NOMO-1 treated with DMSO at 0.1 percent for 48 hours (cell line): ENCODE measurements around the gene NPIPA8.
"Not testable (repeated sequence)": the region's sequence is repeated elsewhere in the genome, so short reads cannot be mapped to it uniquely, and the experiment has no call there.

Experiments used
- DNase-seq: peaks from one replicate; lab custom pipeline; 2025; ENCODE audit not compliant: unreplicated experiment; lab: John Stamatoyannopoulos, UW

Gene NPIPA8

DNA sequence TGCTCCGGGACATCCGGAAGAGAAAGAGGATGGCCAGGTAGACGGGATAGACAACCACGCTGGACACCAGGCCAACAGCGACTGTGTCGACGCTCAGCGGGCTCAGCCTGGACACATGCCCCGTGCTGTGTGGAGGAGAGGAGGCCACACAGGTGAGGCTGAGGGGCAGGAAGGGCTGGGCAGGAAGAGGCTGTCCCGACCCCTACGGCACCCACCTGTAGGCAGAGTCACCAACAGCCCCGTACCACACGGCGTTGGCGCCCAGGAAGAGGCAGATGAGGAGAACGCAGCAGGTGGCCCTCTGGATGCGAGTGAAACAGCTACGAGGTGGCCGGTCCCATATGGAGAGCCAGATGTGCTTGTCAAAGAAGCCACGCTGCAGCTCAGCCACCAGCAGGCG, at the start of gene NPIPA8:
TSS of gene NPIPA8 (minus strand) at position 101 of the 400 bp plus-strand sequence. CDS start 4,074 bp downstream, outside the sequence.
- not testable (repeated sequence) for DNase-seq

DNA sequence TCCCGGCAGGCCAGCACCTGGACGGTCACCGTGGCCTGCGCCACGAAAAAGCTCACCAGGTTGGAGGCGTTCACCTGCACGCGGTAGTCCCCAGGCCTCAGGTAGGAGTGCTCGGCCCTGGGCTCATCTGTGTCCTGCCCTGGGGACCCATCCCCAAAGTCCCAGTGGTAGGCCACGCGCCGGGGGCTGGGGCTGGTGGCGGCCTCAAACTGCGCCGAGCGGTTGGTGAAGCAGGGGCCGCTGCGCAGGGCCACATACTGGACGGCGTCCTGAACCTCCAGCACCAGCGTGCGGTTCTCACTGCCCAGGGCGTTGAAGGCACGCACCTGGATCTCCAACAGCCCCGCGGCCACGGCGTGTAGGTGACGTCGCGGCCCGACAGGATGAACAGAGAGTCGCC, 48.7 kb upstream of the NPIPA8 start:
- DNase-seq, result not testable (repeated sequence)

DNA sequence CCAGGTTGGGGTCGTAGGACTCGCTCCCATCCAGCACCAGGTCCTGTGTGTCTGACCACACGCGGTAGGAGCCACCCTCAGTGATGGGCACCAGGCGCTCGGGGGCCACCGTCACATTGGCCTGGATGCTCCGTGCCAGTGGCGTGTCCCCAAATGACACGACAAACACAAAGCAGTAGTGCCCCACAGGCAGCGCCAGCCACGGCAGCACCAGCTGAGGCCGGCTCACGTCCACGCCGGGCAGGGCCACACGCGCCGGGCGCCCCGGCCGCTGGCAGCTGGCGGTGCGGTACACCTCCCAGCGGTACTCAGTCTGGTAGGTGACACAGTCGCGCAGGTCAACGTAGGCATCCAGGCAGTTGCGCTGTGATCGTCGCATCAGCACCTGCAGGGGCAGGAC, 48.3 kb upstream of the NPIPA8 start:
- DNase-seq, result not testable (repeated sequence)

DNA sequence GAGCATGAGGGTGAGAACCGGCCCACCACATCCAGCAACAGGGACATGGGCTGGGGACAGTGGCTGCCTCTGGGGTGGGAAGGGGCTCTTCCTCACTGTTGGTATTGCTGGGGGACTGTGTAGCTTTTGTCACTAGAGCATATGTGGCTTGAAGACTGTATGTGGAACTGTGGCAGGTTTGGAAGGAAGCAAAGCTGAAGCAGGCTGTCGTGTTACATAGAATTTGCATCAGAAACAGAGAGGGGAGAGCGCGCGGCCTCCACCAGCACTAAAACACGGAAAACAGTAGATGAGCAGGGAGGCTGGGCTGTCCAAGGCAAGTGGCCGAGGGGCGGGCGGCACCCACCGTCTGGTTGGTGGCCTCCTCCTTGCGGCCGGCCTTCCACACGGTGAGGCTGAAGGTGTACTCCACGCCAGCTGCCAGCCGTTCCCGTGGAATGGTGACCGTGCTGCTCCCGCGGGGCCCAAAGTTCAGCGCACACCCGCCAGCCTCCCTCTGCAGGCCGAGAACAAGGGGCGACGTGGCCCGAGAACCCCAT, 47.6 kb upstream of the NPIPA8 start:
- DNase-seq, result not testable (repeated sequence)

DNA sequence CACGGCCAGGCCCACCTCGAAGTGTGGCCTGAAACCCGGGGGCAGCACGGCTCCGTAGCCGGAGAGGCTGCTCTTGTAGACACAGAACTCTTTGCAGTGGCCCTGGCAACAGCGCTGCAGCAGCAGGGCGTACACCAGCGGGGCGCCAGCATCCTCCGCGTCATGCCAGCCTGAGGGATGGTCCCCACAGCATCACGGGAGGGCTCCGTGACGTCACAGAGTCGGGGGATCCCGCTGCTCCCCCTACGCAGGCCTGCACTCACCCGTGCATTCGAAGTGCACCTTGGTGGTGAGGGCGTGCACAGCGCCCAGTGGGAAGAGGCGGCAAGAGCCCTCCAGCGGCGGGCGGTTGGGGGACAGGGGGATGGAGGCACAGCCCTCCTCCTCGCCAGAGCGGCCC, 46.2 kb upstream of the NPIPA8 start:
- not testable (repeated sequence) for DNase-seq

DNA sequence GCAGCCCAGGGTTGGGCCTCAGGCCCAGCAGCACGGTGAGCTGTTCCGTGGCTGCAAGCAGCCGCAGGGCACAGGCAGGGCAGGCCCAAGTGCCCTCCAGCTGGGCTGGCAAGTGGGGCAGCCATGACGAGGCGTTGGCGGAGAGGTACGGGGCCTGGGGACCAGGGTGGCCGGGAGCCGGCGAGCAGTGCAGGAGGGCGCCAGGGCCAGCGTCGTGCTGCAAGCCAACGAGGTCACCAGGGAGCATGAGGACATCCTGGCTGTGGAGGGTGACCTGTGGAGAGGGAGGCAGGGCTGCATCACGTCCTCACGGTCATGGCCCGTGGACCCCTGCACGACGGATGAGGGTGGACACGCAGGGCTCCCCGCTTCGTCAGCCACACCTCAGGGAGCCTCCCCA, 11.2 kb upstream of the NPIPA8 start:
- not testable (repeated sequence) for DNase-seq

DNA sequence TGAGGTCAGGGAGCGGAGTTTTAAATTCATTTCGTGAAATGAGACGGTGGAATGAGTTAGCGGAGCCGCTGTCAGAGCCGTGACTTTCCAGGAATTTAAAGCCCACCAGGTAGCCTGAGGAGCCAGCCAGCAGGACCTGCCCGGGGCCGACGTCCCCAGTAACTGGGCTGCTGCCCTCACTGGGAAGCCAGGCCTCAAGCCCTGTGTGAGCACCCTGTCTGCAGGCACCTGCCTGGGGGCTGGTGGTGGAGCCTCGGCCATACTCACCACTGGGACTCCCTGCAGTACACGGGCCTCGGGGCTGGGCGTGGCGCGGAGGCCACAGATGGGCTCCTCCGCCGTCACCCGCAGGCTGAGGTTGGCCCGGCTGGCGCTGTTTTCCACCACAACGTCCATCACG, 10.5 kb upstream of the NPIPA8 start:
- DNase-seq, result not testable (repeated sequence)

DNA sequence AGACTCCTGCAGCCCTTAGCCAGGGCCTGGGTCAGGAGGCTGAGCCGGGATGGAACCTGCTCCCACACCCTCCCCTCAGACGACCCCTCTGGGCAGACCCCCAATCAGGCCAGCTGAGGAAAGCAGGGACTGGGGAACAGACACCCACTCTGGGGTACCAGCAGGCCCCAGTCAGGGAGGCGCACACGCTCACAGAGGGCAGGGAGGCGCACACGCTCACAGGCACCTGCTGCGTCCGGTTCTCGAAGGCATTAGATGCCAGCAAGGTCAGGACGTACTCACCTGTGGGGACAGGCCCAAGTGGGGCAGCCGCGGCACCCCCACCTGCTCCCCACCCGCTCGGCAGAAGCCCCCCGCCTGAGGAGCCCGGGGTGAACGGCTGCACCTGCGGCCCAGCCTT, 8.1 kb upstream of the NPIPA8 start:
- DNase-seq, result not testable (repeated sequence)

DNA sequence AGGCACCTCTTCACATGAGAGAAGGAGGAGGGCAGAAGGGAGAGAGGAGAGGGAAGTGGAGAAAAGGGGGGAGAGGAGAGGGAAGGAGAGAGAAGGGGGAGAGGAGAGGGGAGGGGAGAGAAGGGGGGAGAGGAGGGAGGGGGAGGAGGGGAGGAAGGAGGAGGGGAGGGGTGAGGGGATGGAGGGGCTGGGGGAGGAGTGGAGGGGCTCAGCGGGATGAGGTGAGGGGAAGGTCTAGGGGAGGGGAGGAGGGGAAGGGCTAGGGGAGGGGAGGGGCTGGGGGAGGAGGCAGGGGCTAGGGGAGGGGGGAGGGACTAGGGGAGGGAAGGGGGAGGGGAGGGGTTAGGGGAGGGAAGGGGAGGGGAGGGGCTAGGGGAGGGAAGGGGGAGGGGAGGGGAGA, 5.5 kb upstream of the NPIPA8 start:
- not testable (repeated sequence) for DNase-seq

DNA sequence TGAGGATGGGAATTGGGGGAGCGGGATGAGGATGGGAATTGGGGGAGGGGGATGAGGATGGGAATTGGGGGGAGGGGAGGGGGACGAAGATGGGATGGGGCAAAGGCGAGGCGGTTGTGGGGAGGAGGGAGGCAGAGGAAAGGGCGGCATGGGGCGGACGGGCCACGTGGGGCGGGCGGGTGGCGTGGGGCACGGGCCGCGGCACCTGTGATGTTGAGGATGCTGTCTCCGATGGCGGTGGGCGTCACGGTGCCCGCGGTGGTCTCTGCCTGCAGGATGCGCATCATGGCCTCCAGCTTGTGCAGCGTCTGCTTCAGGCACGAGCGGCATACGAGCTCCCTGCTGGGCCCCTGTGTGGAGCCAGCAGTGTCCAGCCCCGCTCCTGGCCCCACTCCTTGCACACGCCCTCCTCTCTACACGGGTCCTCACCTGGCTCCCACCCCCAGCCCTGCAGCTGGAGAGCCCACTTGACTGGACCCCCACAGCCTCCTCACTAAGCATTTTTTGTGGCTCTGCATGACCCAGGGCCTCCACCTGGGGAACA, 5.0 kb upstream of the NPIPA8 start:
- not testable (repeated sequence) for DNase-seq

DNA sequence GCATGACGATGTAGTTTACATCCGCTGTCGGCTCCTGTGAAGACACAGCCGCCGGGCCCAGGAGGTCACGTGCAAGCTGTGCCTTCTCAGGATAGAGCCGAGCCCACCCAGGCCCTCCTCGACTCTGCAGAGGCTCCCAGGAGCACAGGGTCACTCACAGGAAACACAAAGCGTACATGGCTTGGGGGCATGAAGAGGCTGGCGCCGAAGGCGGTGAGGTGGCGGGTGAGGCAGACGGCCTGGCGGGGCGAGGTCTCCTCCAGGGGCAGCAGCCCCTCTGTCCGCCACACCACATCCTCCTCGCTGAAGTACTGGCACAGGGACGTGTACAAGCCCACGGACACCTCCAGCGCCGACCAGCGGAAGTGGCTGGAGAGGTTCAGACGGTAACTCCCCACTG, 2.7 kb upstream of the NPIPA8 start:
- DNase-seq, result not testable (repeated sequence)

DNA sequence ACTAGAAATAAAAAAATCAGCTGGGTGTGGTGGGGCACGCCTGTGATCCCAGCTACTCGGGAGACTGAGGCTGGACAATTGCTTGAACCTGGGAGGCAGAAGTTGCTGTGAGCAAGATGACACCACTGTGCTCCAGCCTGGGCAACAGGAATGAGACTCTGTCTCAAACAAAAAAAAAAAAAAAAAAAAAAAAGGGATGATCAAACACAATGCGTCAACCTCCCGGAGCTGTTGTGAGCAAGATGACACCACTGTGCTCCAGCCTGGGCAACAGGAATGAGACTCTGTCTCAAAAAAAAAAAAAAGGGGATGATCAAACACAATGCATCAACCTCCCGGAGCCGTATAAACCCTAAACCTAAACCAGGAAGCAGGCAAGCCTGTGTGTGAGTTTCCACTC, 24.7 kb downstream of the NPIPA8 start:
- not testable (repeated sequence) for DNase-seq

DNA sequence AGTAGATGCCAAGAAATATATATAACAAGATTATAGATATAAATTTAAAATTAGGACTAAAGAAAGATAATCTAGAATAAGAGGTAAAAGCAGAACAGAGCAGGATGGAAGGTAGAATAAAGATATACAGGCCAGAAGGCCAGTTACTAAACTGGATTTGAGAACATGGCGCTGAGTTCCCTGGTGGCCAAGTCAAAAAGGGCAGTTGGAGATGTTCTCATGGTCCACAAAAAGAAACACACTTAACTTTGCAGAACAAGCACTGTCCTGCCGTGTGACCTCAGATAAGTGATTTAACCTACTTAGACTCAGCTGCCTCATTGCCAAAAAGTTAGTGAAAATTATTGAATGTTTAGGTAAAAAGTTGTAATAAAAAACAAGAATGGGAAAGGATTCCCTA, 27.4 kb downstream of the NPIPA8 start:
- DNase-seq, result not testable (repeated sequence)

DNA sequence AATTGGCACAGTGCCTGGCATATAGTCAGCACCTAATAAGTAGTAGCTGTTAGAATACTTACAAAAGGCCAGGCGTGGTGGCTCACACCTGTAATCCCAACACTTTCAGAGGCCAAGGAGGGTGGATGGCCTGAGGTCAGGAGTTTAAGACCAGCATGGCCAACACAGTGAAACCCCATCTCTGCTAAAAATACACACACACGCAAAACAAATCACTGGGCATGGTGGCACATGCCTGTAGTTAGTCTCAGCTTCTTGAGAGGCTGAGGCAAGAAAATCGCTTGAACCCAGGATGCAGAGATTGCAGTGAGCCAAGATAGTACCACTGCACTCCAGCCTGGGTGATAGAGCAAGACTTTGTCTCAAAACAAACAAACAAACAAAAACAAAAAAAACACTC, 29.3 kb downstream of the NPIPA8 start:
- not testable (repeated sequence) for DNase-seq

DNA sequence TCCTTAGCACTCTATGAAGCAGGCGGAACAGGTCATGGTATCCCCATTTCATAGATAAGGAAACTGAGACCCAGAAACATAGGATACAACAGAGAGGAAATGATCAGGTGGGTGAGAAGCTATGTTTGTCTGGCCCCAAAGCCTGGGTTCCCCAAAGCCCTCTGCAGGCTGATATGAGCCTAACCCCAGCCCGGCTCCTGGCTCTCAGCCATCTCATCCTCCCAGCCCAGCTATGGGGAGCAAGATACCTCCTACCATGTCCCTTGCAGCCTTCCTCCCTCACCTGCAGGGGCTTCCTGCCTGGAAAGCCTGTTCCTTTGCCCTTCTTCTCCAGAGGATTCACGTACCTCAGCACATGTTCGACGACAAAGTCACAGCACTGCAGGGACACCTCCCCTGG, 30.5 kb downstream of the NPIPA8 start:
- not testable (repeated sequence) for DNase-seq

DNA sequence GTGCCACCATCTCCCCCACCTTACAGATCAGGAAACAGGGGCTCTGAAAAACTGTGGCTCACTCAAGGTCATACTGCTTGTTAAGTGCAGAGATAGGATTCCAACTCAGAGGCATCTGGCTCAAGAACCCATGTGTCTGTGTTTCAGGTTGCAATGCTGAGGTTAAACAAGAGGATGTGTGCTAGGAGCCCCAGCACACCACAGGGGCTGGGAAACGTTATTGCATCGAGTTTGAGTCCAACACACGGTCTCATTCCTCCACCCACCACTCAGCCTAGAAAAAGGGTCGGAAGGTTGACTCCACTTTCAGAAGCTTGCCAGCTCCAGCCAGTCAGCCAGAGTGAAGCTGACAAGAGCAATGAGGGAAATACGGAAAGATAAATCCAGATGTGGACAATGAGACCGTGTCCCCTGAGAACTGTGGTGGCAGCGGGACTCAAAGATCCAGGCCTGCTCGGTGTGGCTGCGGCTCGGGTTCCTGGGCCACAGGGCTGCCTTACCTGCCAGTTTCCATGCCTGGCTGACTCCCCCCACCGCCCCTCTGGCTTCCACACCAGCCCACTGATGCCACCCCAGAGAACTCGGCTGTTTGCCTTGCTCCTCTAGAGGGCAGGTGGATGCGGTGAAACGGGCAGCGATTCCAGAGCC, 33.4 kb downstream of the NPIPA8 start:
- DNase-seq, result not testable (repeated sequence)

DNA sequence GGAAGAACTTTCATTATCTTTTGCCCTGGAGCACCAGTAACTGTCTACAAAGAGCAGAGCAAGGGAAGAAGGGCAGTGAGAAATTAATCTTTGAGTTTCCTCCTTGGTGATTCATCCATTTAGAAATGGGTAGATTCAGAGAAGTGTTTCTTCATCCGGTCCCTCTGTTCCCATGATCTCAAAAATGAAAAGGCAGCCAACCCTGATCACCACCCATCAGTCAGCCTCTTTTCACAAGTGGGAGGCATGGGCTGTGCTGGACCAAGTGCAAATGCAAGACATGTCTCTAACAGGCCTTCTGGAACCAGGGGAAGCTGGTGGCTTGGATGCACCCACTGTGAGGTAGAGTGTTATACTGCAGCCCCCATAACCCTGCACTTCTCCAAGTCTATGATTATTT, 38.8 kb downstream of the NPIPA8 start:
- not testable (repeated sequence) for DNase-seq

DNA sequence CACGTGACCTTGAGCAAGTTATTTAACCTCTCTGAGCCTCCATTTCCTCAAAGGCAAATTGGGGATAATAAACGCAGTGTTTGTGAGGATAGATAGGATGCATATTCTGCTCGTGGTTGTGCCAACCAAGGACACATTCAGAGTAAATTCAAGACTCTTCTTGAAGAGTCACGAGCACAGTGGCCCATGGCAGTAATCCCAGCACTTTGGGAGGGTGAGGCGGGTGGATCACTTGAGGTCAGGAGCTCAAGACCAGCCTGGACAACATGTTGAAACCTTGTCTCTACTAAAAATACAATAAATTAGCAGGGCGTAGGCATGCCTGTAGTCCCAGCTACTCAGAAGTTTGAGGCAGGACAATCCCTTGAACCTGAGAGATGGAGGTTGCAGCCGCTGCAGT, 39.6 kb downstream of the NPIPA8 start:
- not testable (repeated sequence) for DNase-seq

DNA sequence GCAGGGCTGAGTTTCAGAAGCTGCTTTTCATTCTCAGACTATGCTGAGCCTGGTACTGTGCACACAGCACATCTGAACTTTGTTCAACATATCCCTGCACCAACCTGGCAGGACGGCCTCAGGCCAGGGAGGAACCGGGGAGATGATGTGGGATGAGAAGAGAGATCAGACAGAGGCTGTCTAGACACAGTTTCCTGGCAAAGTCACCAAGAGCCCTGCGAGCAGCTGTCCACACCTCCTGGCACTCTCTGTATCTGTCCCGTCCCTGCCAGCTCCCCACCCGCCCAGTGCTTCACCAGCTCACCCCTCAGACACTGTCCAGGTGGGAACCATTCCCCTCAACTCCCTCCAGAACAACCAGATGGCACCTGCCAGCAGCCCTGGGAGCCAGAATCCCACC, 42.2 kb downstream of the NPIPA8 start:
- not testable (repeated sequence) for DNase-seq

DNA sequence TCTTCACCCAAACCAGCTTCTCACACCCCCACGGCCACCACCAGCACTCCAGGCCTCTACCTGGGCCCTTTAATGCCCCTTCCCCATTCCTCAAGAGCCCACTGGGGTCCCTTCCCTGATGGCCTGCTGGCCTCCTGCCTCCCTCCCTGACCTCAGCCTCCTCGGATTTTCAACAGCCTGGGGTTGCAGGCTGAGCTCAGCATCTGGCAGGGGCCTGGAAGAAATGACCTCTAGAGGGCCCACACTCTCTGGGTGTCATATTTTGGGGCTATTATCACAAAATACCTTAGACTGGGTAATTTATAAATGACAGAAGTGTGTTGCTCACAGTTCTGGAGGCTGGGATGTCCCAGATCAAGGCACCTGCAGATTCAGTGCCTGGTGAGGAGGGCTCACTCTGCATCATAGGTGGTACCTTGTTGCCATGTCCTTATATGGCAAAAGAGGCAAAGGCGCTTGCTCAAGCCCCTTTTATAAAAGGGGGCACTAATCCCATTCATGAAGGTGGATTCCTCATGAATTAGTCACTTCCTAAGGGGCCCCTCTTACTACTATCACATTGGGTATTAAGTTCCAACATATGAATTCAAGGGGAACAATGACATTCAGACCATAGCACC, 43.1 kb downstream of the NPIPA8 start:
- not testable (repeated sequence) for DNase-seq

DNA sequence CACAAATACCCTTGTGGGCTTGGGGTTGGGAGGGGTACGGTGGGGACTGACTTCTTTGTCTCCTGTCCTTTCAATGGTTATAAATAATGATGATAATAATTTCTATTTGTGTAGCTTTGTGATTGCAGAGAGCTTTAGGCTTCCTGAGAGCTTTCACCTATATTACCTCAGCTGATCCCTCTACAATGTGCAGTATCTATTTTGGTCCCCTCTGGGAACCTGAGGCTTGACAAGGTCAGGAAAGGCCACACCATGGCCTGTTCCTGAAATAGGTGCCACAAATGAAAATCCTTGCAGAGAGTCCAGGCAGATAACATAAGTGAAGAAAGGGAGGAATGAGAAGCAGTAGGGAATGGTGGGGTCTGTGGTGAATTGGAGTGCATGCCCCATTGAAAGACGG, 45.6 kb downstream of the NPIPA8 start:
- DNase-seq, result not testable (repeated sequence)

DNA sequence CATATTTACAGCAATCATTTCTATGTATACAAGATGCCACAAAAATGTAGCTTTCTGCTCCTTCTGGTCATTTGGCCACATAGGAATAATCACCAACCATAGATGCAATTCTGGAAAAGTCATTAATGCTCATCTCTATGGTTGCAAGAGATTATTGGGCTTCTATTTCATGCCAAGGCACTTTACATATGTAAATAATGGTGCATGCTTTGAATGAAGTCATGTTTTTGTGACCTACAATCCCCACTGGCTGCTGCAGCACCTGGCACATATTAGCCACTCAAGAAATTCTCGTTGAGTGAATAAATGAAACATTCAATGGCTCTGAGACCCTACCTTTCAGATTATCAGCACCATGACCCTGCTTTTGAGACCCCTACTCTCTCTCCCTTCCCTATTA, 50.2 kb downstream of the NPIPA8 start:
- not testable (repeated sequence) for DNase-seq
